ENCODE results near the gene FRAS1. TPM values are rescaled to one million over a fixed set of nuclear protein-coding genes. Genes with fewer than 3 reads are reported as not detected.

The FRAS1 gene
- total RNA-seq, 1 donor from 2014 or later: 24.6 TPM

DNA sequence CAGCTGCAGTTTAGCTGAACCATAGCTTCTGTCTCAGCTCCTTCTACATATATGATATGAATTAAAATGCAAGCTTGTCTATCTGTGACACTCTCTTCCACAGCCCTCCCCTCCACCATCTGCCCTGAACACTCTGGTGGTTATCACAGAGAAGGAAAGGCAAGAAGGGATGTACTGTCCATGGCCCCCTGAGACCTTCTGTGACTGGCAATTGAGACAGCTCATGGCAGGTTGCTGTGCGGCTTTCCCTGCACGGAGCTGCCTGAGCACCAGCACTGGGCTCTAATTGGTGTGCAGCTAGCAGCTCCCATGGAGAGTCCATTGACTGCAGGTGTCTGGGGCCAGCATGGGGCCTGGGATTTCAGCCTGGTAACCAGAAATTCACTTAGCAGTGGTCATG is 384.6 kb downstream of the FRAS1 start:
- Mint-ChIP-seq H3K9me3 (ENCODE audit: unreplicated experiment) (no peaks in the 10 kb centered on the region), H3K4me3 (ENCODE audit: unreplicated experiment) (no peak overlapping the region), H3K36me3 (ENCODE audit: low read depth, unreplicated experiment) (peaks cover 2% of the 10 kb centered on the region), H3K4me1 (ENCODE audit: low read depth, unreplicated experiment) (peaks cover 7% of the 10 kb centered on the region), H3K27me3 (ENCODE audit: low read depth, unreplicated experiment) (no peaks in the 10 kb centered on the region), H3K27ac (ENCODE audit: unreplicated experiment) (no peak overlapping the region)
- no peak overlapping the region for H3K9ac ChIP-seq (ENCODE audit: low read length)
- FAIRE-seq (no peak), DNase-seq (ENCODE audit: low read depth) (no peak)
- TF ChIP-seq, protein P1, sequence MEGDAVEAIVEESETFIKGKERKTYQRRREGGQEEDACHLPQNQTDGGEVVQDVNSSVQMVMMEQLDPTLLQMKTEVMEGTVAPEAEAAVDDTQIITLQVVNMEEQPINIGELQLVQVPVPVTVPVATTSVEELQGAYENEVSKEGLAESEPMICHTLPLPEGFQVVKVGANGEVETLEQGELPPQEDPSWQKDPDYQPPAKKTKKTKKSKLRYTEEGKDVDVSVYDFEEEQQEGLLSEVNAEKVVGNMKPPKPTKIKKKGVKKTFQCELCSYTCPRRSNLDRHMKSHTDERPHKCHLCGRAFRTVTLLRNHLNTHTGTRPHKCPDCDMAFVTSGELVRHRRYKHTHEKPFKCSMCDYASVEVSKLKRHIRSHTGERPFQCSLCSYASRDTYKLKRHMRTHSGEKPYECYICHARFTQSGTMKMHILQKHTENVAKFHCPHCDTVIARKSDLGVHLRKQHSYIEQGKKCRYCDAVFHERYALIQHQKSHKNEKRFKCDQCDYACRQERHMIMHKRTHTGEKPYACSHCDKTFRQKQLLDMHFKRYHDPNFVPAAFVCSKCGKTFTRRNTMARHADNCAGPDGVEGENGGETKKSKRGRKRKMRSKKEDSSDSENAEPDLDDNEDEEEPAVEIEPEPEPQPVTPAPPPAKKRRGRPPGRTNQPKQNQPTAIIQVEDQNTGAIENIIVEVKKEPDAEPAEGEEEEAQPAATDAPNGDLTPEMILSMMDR (IDR thresholded peaks at IDR 0.05; ENCODE audit: insufficient read depth, low read depth, low read length): no peak
- no peak for TF ChIP-seq EZH2 (IDR thresholded peaks at IDR 0.05; ENCODE audit: insufficient read depth, low read length)
- H3K27me3 ChIP-seq (ENCODE audit: insufficient read depth, low read length): no peaks in the 10 kb centered on the region
- no peaks in the 10 kb centered on the region for H3K79me2 ChIP-seq (ENCODE audit: insufficient read depth, low read length)
- H3K4me2 ChIP-seq (ENCODE audit: low read length): no peak overlapping the region
- H3K36me3 ChIP-seq (ENCODE audit: insufficient read depth, low read length): no peaks in the 10 kb centered on the region
- no peaks in the 10 kb centered on the region for H3K4me1 ChIP-seq (ENCODE audit: insufficient read depth, low read length)
- H3K27ac ChIP-seq (ENCODE audit: low read depth, low read length): no peak overlapping the region
- H3K4me3 ChIP-seq (ENCODE audit: insufficient read depth, low read depth, low read length): no peak overlapping the region
- no peaks in the 10 kb centered on the region for H4K20me1 ChIP-seq (ENCODE audit: insufficient read depth, low read length)
- H3K9me3 ChIP-seq (ENCODE audit: insufficient read depth, low read depth, low read length): no peaks in the 10 kb centered on the region
- no peak overlapping the region for H2AFZ ChIP-seq (ENCODE audit: low read depth, low read length)

DNA sequence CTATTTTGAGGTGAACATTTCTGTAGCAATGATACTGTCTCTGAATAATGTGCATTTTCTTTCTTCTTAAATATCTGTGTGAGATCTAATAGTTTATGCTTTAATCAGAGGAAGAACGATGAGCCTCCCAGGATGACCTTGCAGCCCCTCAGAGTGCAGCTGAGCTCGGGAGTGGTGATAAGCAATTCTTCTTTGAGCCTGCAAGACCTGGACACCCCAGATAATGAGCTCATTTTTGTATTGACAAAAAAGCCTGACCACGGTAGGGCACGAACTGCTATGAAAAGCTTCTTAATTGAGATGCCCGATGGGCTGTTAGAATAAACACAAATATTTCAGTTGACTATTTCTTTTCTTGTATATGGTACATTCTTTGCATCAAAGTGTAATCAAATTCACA is 389.5 kb downstream of the FRAS1 start:
- Histone ChIP-seq H3K9ac (ENCODE audit: low read length) (no peak overlapping the region), H3K27ac (ENCODE audit: low read depth, low read length) (no peak overlapping the region), H3K36me3 (ENCODE audit: insufficient read depth, low read length) (no peaks in the 10 kb centered on the region), H4K20me1 (ENCODE audit: insufficient read depth, low read length) (no peaks in the 10 kb centered on the region), H2AFZ (ENCODE audit: low read depth, low read length) (no peak overlapping the region), H3K27me3 (ENCODE audit: insufficient read depth, low read length) (no peaks in the 10 kb centered on the region), H3K79me2 (ENCODE audit: insufficient read depth, low read length) (no peaks in the 10 kb centered on the region), H3K4me2 (ENCODE audit: low read length) (no peak overlapping the region), H3K4me3 (ENCODE audit: insufficient read depth, low read depth, low read length) (no peak overlapping the region), H3K4me1 (ENCODE audit: insufficient read depth, low read length) (no peaks in the 10 kb centered on the region), H3K9me3 (ENCODE audit: insufficient read depth, low read depth, low read length) (no peaks in the 10 kb centered on the region)
- DNase-seq (ENCODE audit: low read depth) (no peak), FAIRE-seq (no peak)
- Mint-ChIP-seq H3K4me1 (ENCODE audit: low read depth, unreplicated experiment) (no peaks in the 10 kb centered on the region), H3K27ac (ENCODE audit: unreplicated experiment) (no peak overlapping the region), H3K27me3 (ENCODE audit: low read depth, unreplicated experiment) (no peaks in the 10 kb centered on the region), H3K9me3 (ENCODE audit: unreplicated experiment) (no peaks in the 10 kb centered on the region), H3K36me3 (ENCODE audit: low read depth, unreplicated experiment) (no peaks in the 10 kb centered on the region), H3K4me3 (ENCODE audit: unreplicated experiment) (no peak overlapping the region)
- TF ChIP-seq, protein P1 (IDR thresholded peaks at IDR 0.05; ENCODE audit: insufficient read depth, low read depth, low read length): no peak
- TF ChIP-seq EZH2 (IDR thresholded peaks at IDR 0.05; ENCODE audit: insufficient read depth, low read length): no peak

DNA sequence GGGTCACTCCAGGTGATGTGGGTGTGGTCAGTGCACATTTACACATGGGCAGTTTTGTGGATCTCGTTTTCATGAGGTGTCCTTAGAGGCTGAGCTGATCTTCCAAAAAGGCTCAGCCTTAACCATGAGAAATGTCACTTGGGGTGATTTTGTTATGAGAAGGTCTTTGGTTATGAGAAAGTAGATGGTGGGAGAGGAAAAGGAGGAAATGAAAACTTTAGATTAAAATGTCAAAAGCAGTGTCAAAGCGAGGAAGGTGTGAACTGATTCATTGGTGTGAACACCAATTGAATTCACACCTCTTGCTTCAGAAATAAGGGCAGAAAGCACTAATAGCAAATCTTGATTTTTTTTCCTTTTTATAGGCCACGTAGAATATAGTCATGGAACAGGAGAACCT is 394.3 kb downstream of the FRAS1 start:
- peaks cover 5% of the 10 kb centered on the region for H3K27me3 Mint-ChIP-seq (ENCODE audit: low read depth, unreplicated experiment)
- Histone ChIP-seq H3K9ac (ENCODE audit: low read length) (no peak overlapping the region), H3K4me3 (ENCODE audit: insufficient read depth, low read depth, low read length) (no peak overlapping the region), H3K27me3 (ENCODE audit: insufficient read depth, low read length) (no peaks in the 10 kb centered on the region), H3K79me2 (ENCODE audit: insufficient read depth, low read length) (no peaks in the 10 kb centered on the region), H2AFZ (ENCODE audit: low read depth, low read length) (no peak overlapping the region), H3K36me3 (ENCODE audit: insufficient read depth, low read length) (no peaks in the 10 kb centered on the region), H3K4me1 (ENCODE audit: insufficient read depth, low read length) (no peaks in the 10 kb centered on the region), H4K20me1 (ENCODE audit: insufficient read depth, low read length) (no peaks in the 10 kb centered on the region), H3K27ac (ENCODE audit: low read depth, low read length) (no peak overlapping the region), H3K4me2 (ENCODE audit: low read length) (no peak overlapping the region), H3K9me3 (ENCODE audit: insufficient read depth, low read depth, low read length) (no peaks in the 10 kb centered on the region)
- peaks cover 2% of the 10 kb centered on the region for H3K4me1 Mint-ChIP-seq (ENCODE audit: low read depth, unreplicated experiment)
- no peaks in the 10 kb centered on the region for H3K9me3 Mint-ChIP-seq (ENCODE audit: unreplicated experiment)
- no peak overlapping the region for H3K27ac Mint-ChIP-seq (ENCODE audit: unreplicated experiment)
- H3K36me3 Mint-ChIP-seq (ENCODE audit: low read depth, unreplicated experiment): peaks cover 6% of the 10 kb centered on the region
- no peak for TF ChIP-seq EZH2 (IDR thresholded peaks at IDR 0.05; ENCODE audit: insufficient read depth, low read length)
- DNase-seq (ENCODE audit: low read depth) (no peak), FAIRE-seq (no peak)
- no peak overlapping the region for H3K4me3 Mint-ChIP-seq (ENCODE audit: unreplicated experiment)
